Measurements from ENCODE around the gene ALAS2. TPM values are rescaled to one million over a fixed set of nuclear protein-coding genes. Genes with fewer than 3 reads are reported as not detected.

The ALAS2 gene
- total RNA-seq (2014; rRNA removed; shearing (Covaris generic)): not detected in 2 replicates

GRCh38 chrX:55030271-55031205, at the start of gene ALAS2:
Gene ALAS2, minus strand, starts transcription at chrX:55030977. Its CDS starts 4,977 bp downstream, at chrX:55026000.

GRCh38 chrX:55074851-55075467, 44.2 kb upstream of the ALAS2 start, which contains the start of gene PAGE2B:
Gene PAGE2B, plus strand, starts transcription at chrX:55075030. Its CDS starts 1,012 bp downstream, at chrX:55076042.

GRCh38 chrX:54999717-55000598, 30.8 kb downstream of the ALAS2 start, which contains the start of gene APEX2:
Gene APEX2, plus strand, starts transcription at chrX:55000363. Its CDS starts 60 bp downstream, at chrX:55000423.

GRCh38 chrX:54994099-54994498, 36.7 kb downstream of the ALAS2 start, which contains the start of gene PFKFB1:
Gene PFKFB1, minus strand, starts transcription at chrX:54994188. Its CDS starts 181 bp downstream, at chrX:54994007.

Other genes with a start within 250 kb of the ALAS2 start
- gene ITIH6, start 232.7 kb downstream of the ALAS2 start, total RNA-seq (2014; rRNA removed; shearing (Covaris generic)): 1.7 and 2.8 TPM in 2 replicates
- 85.0 and 96.1 TPM in 2 replicates for gene MAGED2, start 223.2 kb downstream of the ALAS2 start, total RNA-seq (2014; rRNA removed; shearing (Covaris generic))
- gene TRO, start 110.2 kb downstream of the ALAS2 start, total RNA-seq (2014; rRNA removed; shearing (Covaris generic)): 2.0 and 3.3 TPM in 2 replicates
- gene PFKFB1, start 36.8 kb downstream of the ALAS2 start, total RNA-seq (2014; rRNA removed; shearing (Covaris generic)): 0.15 and 0.19 TPM in 2 replicates
- gene APEX2, start 30.6 kb downstream of the ALAS2 start, total RNA-seq (2014; rRNA removed; shearing (Covaris generic)): 19.8 and 23.3 TPM in 2 replicates
- 0.45 TPM in 1 of 2 replicates, not detected in the other for gene PAGE2B, start 44.1 kb upstream of the ALAS2 start, total RNA-seq (2014; rRNA removed; shearing (Covaris generic))
- gene PAGE2, start 58.0 kb upstream of the ALAS2 start, total RNA-seq (2014; rRNA removed; shearing (Covaris generic)): 116 and 139 TPM in 2 replicates
- gene PAGE5, start 189.4 kb upstream of the ALAS2 start, total RNA-seq (2014; rRNA removed; shearing (Covaris generic)): 464 and 568 TPM in 2 replicates
- not detected in 2 replicates for gene PAGE3, start 233.9 kb upstream of the ALAS2 start, total RNA-seq (2014; rRNA removed; shearing (Covaris generic))